ENCODE data around the gene SLC22A5. TPM values are rescaled to one million over a fixed set of nuclear protein-coding genes. Genes with fewer than 3 reads are reported as not detected.
A peak's percentile ranks its signal among the peaks of the same experiment; 100 is the strongest.
"Not testable (repeated sequence)": the region's sequence is repeated elsewhere in the genome, so short reads cannot be mapped to it uniquely, and the experiment has no call there.

The SLC22A5 gene
- total RNA-seq, 1 experiment from 2014 or later: 3.7 TPM

GRCh38 chr5:132426525-132427138 is 57.1 kb downstream of the SLC22A5 start:
- DNase-seq (ENCODE audit: low read depth): peak; percentile 98

GRCh38 chr5:132427281-132428146 is 58.0 kb downstream of the SLC22A5 start:
- peak; percentile 47 for DNase-seq (ENCODE audit: low read depth)

- no peak for DNase-seq (ENCODE audit: low read depth)
Observed at GRCh38 chr5:132428147-132428482, 58.6 kb downstream of the SLC22A5 start.

DNA sequence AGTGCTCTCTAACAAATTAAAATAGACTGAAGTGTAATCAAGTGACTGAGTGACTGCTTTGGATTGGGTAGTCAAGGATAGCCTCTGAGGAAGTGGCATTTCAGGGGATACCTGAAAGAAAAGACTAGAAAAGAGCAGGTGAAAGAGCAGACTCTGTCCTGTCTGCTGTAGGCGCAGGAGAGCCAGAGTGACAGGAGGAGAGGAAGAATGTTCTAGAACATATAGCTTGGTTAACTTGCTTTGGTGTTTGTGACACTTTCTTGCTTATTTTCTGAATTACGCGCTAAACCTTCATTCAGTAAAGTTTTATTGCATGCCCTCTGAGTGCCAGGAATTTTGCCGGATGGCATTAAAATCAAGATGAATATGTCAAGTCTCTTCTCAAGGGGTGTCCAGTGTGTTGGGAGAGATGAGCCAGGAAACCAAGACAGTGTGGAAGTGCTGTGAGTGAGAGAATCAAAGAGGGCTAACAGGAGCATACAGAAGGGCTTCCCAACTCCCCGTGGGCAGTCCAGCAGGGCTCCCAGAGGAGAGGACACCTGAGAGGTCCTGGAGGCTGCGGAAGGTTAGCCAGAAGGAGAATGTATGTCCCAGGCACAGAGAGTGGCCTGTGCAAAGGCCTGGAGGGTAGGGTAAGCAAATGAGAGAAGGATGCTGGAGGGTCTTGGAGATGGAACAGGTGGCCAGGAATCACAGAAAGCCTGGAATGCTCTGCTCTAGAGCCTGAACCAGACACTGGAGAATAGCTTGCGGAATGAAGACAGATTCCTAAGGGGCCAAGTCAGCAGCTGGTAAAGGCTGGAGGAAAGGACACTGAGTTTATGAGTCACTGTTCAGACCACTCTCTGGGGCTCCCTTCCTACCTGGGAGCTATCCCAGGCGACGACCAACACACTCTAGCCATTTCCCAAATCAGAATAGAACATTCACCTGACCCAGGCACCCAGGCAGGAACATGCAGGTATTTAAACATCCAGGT is 59.3 kb downstream of the SLC22A5 start:
- peak; percentile 90 for DNase-seq (ENCODE audit: low read depth)

DNA sequence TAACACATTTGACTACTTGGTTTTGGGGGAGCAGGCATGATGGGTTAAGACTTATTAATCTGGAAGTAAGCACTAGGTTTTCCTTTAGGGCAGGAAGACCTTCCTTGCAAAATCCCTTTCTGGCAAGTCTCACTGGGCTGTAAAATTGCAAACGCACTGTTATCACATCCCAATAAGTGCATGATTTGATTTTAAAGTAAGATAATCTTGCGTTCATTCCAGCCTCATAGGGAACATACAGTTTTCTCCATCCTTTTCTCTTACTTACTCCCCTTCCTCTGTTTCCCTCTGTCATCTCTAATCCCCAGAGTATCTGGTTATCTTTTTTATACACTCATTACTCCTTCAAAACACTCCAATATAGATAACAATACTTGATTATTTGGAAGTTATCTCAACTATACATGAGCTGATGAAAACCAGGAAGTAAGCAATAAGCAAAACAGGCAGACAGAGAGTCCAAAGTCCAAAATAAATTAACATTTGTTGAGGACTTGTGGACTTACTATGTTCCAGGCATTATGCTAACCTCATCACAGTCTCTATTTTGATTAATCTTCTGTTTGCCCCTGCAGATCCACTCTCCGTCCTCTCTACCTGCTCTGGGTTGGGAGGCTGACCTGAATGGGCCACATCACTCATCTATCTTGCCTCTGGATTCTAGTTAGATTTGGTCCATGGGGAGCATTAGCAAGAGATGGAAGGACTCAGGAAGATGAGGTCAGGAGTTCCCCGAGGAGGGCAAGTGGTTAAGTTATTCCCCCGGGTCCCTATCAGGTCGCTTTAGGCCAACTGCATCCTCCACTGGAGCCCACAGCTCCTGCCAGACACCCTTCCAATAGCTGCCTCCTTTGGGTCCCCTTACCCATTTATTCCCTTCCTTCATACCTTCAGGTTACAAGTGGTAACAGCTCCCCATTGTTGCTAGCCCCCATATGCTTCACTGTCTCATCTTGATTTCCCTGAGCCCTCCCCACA is 60.2 kb downstream of the SLC22A5 start:
- peak; percentile 32 for DNase-seq (ENCODE audit: low read depth)

GRCh38 chr5:132430746-132431145 is 61.2 kb downstream of the SLC22A5 start:
- no peak for DNase-seq (ENCODE audit: low read depth)

DNA sequence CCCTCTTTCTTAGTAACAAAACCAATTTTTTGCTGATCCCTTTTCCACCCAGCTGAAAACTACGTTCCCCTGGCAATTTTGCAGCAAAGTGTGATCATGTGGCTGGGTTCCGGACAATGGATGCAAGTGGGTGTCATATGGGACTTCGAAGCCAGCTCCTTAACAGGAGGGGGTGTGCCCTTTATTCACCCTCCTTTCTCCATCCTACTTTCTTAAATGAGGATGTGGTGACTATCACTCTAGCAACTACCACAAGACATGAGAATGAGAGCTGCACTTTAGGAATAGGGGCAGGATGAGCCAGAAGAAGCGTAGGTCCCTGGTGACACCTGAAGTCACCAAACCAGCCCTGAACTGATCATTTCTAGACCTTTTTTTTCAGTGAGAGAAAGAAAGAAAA is 62.1 kb downstream of the SLC22A5 start:
- DNase-seq (ENCODE audit: low read depth): no peak

DNA sequence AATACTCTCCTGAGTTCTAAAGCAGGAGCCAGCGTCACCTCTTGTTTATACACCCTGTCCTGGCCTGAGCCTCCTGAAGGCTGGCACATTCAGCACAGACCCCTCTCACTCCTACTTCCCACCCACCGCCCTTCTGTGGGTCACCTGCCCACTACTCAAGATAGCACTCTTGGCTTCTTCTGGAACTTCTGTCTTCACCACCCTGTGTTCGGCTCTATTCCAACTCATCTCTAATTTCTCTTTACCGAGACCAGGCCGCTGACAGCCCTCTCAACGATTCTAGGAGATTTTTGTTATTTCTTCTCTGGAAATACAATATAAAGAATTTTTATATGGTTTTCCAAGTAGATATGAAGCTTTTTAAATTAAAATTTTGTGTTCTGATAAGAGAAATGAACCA is 63.6 kb downstream of the SLC22A5 start:
- no peak for DNase-seq (ENCODE audit: low read depth)

DNA sequence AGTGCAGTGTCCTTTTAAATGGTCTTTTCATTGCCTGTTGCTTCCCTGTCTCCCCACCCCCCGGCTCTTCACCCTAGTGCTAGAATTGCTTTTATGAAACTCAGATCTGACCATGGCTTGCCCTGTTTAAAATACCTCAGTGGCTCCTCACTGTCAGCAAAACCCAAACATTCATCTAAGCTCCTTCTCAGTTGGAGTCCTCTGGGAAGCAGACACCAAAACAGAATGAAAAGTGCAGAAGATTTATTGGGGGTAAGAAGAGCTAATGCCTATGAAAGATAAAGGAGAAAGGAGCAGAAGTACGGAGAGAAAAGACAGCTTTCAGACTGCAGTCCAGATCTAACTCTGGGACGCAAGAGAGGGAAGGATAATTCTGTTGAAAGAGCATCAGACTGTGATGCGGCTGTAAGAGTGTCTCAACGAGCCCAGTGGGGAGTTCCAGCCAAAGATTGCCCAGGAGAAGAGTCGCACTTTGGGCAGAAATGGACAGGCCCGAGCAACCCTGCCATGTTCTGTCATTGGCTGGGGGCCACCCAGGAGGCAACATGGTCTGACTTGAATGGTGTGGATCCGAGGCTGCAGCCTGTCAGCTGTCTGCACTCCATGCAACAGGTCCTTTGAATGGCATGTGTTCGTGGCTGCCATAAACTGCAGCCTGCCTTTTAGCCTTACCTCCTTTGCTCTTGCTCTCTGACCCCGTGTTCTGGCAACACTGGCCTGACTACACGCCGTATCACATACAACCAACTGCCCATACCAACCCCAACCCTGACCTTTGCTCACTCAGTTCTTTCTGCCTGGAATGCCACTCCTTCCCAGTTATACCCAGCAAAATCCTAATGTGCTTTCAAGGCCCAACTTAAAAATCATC is 65.1 kb downstream of the SLC22A5 start:
- DNase-seq (ENCODE audit: low read depth): no peak

DNA sequence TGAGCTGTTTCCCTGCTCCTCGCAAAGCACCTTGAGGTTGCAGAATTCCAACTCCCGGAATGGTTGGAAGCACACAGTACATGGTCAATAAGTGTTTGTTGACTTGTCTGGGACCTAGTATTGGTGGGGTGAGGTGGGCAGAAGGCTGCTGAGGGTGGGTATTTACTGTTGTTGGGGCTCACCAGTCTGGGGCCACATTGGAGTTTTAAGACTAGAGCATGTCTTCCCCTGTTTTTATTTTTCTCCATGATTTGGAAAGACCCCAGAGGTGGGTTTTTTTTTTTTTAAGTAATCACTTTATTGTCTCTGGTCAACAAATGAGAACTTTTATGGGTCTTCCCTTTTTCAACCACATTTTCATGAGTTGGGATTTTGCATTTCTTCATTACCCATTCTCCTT is 65.9 kb downstream of the SLC22A5 start:
- DNase-seq (ENCODE audit: low read depth): no peak

GRCh38 chr5:132435886-132436285 is 66.4 kb downstream of the SLC22A5 start:
- no peak for DNase-seq (ENCODE audit: low read depth)

DNA sequence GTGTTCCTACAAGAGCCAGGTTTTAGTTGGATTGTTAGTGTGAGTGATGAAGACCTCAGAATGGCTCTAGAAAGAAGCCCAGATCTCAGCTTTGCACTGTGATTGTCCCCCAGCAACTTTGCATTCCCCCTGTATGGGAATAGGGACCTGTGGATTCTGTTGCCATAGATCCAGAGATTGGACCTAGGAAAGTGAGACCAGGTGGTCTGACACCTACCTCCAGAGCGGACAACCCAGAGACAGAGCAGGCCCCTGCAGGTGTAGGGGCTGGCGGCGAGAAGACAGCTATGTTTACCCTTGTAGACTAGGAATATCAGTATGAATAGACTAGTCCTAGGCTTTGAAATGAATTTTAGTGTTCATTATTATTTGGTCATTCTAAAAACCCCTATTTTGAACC is 67.4 kb downstream of the SLC22A5 start:
- DNase-seq (ENCODE audit: low read depth): no peak

DNA sequence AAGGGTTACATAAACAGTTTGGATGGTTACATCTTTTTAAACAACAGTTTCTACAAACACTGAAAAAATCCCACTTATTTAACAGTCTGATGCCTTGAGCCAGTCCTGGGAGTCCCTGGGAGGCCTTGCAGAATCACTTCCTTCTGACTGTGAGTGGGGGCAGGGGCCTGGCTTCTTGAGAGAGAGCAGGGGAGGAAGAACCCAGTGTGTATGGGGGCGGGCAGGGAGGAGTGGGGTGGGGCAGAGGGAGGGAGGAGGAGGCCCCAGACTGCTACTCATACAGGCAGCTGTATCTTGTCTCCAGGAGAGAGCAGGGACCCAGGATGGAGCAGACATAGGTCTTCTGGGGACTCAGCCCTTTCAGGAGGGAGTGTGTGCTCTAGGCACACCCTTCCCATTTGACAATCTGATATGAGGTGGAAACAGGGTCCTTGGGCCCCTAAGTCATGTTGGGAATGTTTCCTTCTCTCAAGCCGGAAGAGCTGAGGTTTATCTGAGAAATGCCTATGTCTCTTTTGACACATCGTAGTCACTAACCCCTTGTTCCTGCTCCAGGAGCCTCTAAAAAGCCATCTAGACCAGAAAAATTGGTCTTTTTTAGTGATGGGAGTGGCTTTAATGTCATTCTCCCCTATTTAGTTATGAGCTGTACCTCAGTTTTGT is 68.2 kb downstream of the SLC22A5 start:
- peak; percentile 91 for DNase-seq (ENCODE audit: low read depth)

- DNase-seq (ENCODE audit: low read depth): not testable (repeated sequence)
Observed at GRCh38 chr5:132438267-132438645, 68.7 kb downstream of the SLC22A5 start.

DNA sequence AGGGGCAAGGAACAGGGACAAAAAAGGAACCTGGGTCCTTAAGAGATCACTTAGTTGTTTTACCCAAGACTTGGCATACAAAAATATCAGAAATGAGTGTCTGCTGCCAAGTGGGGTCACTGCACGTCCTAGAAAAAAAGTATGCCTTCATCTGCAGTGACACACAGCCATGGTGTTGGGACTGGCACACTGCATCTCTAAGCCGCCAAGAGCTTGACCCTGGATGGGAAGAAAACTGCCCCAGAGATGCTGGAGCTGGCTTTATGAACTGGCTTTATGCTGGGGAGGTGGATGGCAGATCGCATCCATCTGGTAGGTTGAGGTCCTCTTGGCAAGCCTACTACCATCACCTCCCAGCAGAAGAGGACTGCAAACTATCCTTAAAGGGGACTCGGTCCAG is 69.4 kb downstream of the SLC22A5 start:
- DNase-seq (ENCODE audit: low read depth): peak; percentile 63

DNA sequence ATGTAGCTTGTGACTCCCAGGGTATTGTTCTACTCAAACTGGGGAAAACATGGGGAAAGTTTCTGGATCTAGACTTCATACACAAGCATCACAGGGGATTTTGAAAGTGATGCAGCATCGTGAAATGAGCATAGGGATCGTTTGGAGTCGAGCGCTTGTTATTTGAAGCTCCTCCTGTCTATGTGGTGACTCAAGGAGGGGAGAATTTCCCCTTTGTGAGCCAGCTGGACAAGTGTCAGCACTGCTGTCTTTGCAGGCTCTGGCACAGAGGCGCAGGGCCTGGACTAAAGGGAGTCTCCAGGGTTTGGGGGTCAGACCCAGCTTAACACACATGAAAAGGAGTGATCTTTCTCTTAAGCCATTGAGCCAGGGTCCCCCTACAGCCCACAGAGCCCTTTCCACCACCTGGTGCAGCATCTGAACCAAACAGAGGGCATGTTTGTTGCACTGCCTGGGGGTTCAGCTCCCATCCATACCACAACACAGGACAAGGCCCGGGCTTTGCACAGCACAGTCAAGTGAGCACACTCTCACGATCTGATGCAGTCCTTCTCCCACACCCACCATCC is 70.1 kb downstream of the SLC22A5 start:
- DNase-seq (ENCODE audit: low read depth): peak; percentile 91

DNA sequence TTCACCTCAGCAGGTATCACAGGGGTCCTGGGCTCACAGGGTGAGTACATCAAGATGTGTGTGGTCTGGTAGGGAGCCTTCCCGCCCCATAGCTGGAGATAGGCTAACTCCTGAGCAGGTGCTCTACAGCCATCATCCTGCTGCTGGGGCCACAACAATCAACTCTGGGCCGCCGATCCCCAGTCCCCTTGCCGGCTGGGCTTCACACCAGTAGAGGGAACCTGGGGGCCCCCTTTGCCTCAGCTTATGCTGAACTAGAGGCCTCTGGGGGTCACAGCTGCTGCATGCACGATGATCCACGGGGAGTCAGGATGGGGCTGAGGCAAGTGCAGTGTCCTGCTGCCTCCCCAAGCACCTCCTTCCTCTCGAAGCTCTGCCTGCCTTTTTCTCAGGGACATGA is 74.6 kb downstream of the SLC22A5 start:
- no peak for DNase-seq (ENCODE audit: low read depth)

Measured in M059J (cell line).